DOHH2 (cell line): ENCODE results near the gene GLRA2.

Source experiments
- CTCF ChIP-seq: fragments of 200-600 bp; sonication (generic); IDR thresholded peaks from one replicate; pipeline ENCODE4 v1.5.1; 2014; ENCODE audit warnings: antibody characterized with exemption, mild to moderate bottlenecking, low read depth, low read length; ENCODE audit not compliant: poor library complexity, severe bottlenecking
- EZH2phosphoT487 ChIP-seq: fragments of 200-600 bp; sonication (generic); IDR thresholded peaks from 2 replicates; pipeline ENCODE4 v1.6.1; 2017; ENCODE audit warnings: borderline replicate concordance, mild to moderate bottlenecking, antibody characterized with exemption, low read length, moderate library complexity, mixed read lengths

DNA sequence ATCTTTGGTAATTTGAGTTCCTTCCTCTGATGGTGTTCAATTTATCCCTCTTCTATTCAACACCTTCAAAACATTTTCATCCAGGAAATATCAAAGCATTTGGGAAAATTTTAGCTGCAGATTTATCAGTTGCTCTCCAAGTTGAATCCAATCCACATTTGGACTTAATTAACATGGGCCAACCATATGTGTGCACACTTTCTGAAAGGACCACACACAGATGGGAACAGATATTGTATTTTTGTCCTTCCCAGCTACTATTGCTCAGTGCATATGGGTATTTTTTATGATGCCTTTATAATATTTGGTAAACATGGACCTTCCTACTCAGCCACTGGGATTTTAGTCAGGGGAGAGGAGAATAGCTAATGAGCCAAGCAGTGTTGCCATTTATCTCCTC, 65.2 kb downstream of the GLRA2 start:
- no peak for TF ChIP-seq EZH2phosphoT487
- no peak for TF ChIP-seq CTCF
